Left colon (tissue), 2 donors: ENCODE results near the gene MIA. TPM values are rescaled to one million over a fixed set of nuclear protein-coding genes. Genes with fewer than 3 reads are reported as not detected.
"Not testable (repeated sequence)": the region's sequence is repeated elsewhere in the genome, so short reads cannot be mapped to it uniquely, and the experiment has no call there.

Source experiments
- ATAC-seq: fragments of 200-7000 bp; cut with Tn5 transposase; one replicate; pipeline ENCODE4 v1.9.1; 2020; ENCODE audit warnings: mild to moderate bottlenecking, moderate library complexity
- DNase-seq, 2 donors: peaks; one replicate each; pipeline ENCODE4 v3.0.0-alpha.2; 2020
- intact Hi-C, 2 donors: fragments of 100-400 bp; cut with DNase I in 1 of 2; cut with micrococcal nuclease in 1 of 2; formaldehyde crosslinking; loops; one replicate each; pipeline versions ENCODE4 v1.11.2 to v1.14.0; 2022; cut with DNase I, micrococcal nuclease
- long read RNA-seq: library from polyadenylated mRNA; unstranded; transcript quantifications from one replicate; pipeline ENCODE4 v2.0.0, GENCODE V29; 2021
- total RNA-seq, 2 donors: library from RNA; stranded (reverse); fragmentation: NEBNext Ultra II Directional; extraction: Animal tissue kit (Norgen Biotek cat#: 25700); gene quantifications; one replicate each; pipeline ENCODE4 v1.2.1, GENCODE V29; 2021
- donor health status: DM: no; HTN: no; CAD: no.
- donor health status: DM: yes; HTN: yes; CAD: no.

MIA gene
- 1 to 10 TPM in 1 of 2 donors, not detected in 1; 1.7 TPM for total RNA-seq
- long read RNA-seq, partial matches to known transcripts, result 0 of 1 reads
- long read RNA-seq, other reads (novel, unspliced or antisense), result 0 of 1 reads

DNA sequence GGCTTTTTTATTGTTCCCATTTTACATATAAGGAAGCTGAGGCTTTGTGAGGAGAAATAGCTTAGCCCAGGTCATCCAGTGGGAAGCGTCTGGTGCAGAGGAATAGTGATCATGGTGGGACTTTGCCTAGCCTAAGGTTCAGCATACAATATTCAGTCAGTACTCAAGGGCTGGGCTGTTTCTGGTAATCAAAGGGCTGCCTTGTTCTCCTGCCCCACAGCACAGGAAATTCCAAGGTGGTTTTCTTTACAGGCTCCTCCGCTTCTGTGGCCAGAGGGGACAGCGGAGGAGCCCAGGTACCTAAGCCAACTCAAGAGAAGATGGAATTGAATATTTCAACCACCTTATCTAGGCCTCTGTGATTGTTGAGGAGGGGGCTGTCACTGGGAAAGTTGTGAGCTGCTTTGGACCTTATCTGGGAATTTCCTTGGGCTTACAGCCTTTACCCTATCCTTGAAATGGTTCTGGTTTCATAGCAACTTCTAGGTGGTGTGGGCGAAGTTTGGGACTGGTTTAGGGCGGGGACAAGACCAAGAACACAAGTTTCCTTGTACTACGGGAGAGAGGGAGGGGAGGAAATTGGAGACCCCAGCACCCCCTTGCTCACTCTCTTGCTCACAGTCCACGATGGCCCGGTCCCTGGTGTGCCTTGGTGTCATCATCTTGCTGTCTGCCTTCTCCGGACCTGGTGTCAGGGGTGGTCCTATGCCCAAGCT, at the start of gene MIA:
Gene MIA, plus strand, starts transcription at position 606 of the 716 bp plus-strand sequence. Its CDS starts 22 bp downstream, at position 628.
- intact Hi-C loops, result no loop called here
- DNase-seq, result no peak
- no peak for ATAC-seq

DNA sequence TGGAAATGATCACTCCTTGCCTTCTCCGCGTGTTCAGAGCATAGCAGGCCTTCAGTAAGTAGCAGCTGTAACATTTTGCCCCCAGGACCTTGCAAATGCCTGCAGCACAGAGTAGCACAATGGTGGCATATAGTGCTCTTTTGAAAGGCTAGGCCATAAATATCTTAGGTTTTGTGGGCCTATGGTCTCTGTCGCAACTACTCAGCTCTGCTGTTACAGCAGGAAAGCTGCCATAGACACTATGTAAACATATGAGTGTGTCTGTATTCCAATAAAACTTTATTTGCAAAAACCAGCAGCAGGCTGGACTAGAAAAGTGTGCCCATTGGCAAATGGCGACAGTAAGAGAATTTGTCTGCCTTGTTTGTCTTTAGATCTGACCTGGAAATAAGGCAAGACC, 49.0 kb upstream of the MIA start:
- intact Hi-C loops, result no loop called here
- ATAC-seq, result no peak

GRCh38 chr19:40730065-40730464, 45.3 kb upstream of the MIA start:
- DNase-seq, intact Hi-C loops: not testable (repeated sequence)
- peak; percentile 66 for ATAC-seq

More for the DNA sequence above, 49.0 kb upstream of the MIA start:
- DNase-seq, result no peak

DNA sequence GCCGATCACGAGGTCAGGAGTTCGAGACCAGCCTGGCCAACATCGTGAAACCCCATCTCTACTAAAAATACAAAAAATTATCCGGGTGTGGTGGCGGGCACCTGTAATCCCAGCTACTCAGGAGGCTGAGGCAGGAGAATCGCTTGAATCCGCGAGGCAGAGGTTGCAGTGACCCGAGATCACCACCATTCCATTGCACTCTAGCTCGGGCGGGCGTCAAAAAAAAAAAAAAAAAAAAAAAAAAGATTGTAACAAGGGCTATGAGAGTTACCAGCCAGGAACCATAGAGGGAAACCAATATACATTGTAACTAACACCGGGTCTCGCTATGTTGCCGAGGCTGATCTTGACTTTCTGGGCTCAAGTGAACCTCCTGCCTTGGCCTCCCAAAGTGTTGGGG, 43.0 kb upstream of the MIA start:
- intact Hi-C loops, ATAC-seq, DNase-seq: not testable (repeated sequence)

DNA sequence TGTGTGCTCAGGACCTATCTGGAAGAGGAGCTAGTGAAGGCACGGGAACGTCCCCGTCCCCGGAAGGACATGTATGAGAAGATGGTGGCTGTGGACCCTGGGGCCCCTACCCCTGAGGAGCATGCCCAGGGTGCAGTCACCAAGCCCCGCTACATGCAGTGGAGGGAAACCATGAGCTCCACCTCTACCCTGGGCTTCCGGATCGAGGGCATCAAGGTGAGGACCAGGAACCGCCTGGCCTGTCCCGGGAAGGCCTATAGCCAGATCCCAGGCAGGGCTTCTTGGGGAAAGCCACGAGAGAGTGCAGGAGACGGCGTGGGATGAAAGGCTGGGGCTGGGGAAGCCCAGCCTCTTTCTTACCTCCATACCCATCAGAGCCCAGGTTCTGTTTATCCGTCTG, 42.2 kb upstream of the MIA start:
- DNase-seq (no peak), ATAC-seq (no peak)
- intact Hi-C loops, result no loop called here

GRCh38 chr19:40735013-40735771, 40.1 kb upstream of the MIA start:
- ATAC-seq (peak; percentile 54), DNase-seq (no peak)
- intact Hi-C loops, result no loop called here

DNA sequence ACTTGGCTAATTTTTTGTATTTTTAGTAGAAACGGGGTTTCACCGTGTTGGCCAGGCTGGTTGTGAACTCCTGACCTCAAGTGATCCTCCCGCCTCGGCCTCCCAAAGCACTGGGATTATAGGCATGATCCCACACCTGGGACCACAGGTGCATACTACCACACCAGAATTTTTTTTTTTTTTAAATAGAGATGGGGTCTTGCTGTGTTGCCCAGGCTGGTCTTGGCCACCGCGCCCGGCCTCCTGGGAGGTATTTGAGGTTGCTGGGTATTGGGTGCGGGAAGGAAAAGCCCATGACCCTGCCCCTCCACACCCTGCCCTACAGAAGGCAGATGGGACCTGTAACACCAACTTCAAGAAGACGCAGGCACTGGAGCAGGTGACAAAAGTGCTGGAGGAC, 38.7 kb upstream of the MIA start:
- no peak for ATAC-seq
- no peak for DNase-seq
- intact Hi-C loops, result no loop called here

- intact Hi-C loops, result no loop called here
- ATAC-seq (no peak), DNase-seq (no peak)
Measured at GRCh38 chr19:40737102-40737644, 38.1 kb upstream of the MIA start.

- DNase-seq (no peak), ATAC-seq (no peak)
- intact Hi-C loops, result no loop called here
Measured at GRCh38 chr19:40739030-40739839, 36.1 kb upstream of the MIA start.

DNA sequence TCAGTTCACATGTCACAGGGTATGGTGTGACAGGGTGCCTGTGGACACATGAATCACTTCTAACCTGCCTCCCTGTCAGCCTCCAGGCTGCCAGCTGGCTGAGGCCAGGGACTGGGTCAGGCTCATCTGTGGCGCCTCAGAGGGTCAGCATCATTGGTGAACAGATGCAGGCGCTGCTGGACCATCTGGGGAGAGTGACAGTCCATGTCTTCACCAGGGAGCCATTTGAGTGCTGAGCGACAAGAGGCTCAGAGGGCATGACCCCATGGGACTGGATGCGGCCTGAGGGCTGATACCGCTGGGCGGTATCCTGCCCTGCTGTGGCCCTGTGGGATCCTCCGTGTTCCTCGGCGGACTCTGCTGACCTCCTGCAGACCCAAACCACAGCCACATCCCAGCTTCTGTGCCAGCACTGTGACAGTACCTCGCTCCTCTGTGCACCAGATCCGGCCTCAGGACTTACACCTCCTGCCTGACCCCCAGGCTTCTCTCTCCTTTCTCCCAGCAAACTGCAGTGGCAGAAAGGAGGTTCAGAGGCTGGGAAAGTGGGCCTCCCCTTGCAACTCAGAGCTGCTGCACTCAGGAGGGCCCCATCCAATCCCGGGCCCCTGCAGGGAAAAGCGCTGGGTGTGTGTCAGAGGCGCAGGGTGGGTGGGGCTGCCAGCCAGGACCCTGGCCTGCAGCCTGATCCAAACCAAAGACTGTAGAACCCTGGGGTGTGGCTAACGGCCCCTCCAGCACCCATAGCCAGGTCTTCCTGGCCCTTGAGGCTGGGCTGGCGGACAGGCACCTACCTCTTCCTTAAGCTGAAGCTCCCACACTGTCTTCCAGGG, 35.2 kb upstream of the MIA start:
- DNase-seq (no peak), ATAC-seq (no peak)
- intact Hi-C loops, result no loop called here

- ATAC-seq (no peak), DNase-seq (no peak)
- intact Hi-C loops, result no loop called here
Measured at GRCh38 chr19:40740747-40741146, 34.6 kb upstream of the MIA start.

DNA sequence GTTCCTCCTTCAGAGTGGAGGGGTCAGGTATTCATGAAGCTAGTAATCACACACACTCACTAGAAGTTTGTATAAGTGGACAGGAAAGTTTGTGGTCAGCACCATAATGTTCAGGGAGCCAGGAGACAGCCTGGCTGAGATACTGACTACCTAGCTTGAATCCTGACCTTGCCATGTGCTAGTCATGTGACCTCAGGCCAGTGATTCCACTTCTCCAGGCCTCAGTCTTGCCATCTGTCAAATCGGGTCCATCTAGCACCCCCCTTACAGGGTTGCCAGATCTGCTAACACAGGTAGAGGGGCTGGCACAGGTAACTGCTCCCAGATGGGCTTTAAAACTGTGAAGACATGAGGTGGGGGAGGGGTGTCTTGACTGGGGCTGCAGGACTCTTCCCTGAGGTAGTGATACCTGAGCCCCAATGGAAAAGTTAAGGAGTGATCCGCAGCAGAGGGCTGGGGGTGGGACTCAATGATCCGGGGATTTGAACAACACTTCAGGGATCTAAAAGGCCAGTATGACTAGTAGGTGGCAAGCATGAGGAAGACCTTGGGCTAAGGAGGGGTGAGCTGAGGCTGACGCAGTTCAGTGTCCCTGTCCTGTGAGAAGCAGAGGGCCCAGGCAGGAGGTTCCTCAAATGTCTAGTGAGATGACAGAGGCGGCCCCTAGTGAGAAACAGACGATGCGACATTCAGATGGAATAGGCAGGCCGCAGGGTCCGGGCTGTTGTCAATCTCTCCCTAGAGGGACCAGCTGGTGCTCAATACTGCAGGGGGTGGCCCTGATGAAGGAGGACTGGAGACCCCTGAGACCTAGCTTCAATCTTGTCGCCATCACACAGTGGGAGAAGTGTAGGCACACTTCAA, 33.6 kb upstream of the MIA start:
- ATAC-seq, result no peak
- intact Hi-C loops, result no loop called here
- no peak for DNase-seq

DNA sequence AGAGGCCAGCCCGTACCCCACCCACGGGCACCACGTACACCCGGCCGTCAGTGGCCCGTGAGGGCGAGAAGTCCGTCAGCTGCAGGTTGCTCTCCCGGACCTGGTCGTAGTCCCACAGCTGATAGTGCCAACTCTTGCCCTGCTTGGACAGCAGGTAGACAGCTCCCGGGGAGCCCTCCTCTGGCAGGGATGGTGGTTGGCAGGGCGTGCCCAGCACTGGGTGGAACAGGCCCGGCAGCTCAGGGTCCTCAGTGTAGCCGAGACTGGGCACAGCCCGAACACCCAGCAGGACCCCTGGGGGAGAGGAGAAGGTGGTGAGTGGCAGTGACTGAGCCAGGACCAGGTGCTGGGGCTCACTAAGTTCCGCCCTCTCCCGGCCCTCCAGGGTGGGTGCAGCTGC, 32.8 kb upstream of the MIA start:
- intact Hi-C loops, result no loop called here
- ATAC-seq, result peak; percentile 43
- DNase-seq, result no peak

- no peak for ATAC-seq
- intact Hi-C loops, result no loop called here
- DNase-seq, result no peak
Measured at GRCh38 chr19:40742886-40743285, 32.4 kb upstream of the MIA start.

DNA sequence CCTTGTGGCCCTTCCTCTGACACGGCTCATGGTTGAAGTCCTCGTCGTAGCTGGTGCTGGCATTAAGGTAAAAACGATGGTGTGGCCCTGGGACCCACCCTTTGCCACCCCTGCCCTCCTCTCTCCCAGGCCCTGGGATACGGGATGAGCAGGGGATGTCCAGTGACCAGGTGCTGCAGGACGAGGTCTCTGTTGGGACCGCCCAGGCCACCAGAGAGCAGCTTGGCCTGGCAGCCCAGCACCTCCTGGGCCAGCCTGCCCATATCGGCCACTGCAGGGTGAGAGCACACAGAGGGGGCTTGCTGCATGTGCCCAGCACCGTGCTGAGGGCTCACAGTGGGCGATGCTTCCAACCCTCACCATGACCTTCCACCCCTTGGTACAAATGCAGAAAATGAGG, 31.4 kb upstream of the MIA start:
- DNase-seq, result no peak
- no peak for ATAC-seq
- intact Hi-C loops, result no loop called here

DNA sequence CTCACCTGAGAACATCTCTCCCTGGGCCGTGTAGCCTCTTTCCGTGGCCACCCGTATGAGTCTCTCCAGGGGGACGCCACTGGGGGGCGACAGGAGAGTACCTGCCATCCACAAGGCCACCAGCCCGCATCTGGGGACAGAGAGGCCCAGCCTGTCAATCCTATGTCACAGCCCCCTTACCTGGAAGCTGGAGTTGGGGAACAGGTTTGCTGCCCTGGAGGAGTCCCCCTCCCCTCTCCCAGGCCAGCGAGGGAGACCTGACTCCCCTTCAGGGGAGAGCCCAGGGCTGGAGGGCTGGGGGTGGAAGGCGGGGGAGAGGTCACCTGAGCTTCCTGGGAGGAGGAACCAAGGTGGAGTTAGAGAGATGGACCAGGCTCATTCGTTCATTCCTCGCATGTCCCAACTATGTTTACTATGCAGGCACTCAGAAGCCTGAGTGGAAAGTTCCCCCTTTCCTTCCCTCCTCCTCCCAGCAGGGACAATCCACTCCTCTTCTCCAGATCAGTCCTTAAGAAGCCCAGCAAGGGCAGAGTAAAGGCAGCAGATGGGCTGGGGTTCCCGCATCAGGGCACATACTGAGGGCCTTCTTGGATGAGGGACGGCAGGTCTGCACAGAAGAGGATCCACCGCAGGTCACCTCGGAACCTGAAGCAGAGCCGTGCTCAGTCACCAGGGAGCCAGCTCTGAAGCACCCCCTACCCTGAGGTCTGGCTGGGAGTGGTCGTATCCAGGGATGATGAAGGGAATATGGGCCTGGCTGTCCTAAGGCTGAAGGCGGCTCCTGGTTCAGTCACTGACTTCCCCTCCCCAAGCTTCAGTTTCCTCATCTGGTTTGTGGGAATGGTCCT, 30.5 kb upstream of the MIA start:
- DNase-seq (no peak), ATAC-seq (peak; percentile 11)
- intact Hi-C loops, result no loop called here

GRCh38 chr19:40745402-40745780, 29.9 kb upstream of the MIA start:
- DNase-seq, result no peak
- intact Hi-C loops, result no loop called here
- no peak for ATAC-seq
